DMS79 treated with DMSO at 0.1 percent for 48 hours (cell line): Measurements from ENCODE around the gene DDI1.
"Not testable (repeated sequence)": the region's sequence is repeated elsewhere in the genome, so short reads cannot be mapped to it uniquely, and the experiment has no call there.

Source experiments
- DNase-seq: peaks from one replicate; lab custom pipeline; 2025; lab: John Stamatoyannopoulos, UW

Gene DDI1

GRCh38 chr11:104041792-104042191 lies 5.4 kb downstream of the DDI1 start:
- no peak for DNase-seq

DNA sequence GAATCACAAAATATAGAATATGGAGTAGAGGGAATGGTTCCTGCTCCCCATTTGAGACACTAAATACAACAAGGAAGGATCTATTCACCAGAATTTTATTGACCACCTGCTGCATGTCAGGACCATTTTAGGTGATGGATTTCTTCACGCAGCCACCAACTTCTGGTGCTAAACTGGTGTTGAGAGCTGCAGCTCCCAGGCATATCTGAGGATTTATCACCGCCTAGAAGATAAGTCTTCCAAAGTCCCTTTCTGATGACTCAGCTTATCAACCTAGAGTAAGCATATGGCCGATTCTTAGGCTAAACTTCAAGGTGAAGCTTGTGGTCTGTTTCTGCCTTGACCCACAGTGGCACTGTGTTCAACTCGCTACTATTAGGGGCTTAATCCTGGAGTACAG lies 6.7 kb downstream of the DDI1 start:
- DNase-seq: no peak

- DNase-seq: no peak
Measured at GRCh38 chr11:104043678-104044239, 7.3 kb downstream of the DDI1 start.

DNA sequence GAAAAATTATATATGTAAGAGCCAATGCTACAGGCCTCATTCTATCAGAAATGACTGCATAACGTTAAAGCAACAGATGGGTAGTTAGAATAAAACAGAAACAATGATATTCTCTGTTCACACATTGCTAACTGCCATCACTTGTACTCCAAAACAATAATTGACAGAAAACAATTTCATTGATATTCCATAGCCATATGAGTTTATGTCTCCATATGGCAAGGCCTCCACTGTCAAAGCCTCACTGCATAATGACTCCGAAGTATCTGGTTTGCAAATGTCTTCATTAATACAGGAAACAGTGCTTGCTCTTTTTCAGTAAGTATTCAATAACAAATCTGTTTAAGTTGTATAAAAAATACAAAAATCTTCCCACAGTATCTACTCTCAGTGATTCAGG lies 9.9 kb downstream of the DDI1 start:
- DNase-seq: no peak

GRCh38 chr11:104046858-104047257 lies 10.4 kb downstream of the DDI1 start:
- not testable (repeated sequence) for DNase-seq

GRCh38 chr11:104049116-104049515 lies 12.7 kb downstream of the DDI1 start:
- no peak for DNase-seq

DNA sequence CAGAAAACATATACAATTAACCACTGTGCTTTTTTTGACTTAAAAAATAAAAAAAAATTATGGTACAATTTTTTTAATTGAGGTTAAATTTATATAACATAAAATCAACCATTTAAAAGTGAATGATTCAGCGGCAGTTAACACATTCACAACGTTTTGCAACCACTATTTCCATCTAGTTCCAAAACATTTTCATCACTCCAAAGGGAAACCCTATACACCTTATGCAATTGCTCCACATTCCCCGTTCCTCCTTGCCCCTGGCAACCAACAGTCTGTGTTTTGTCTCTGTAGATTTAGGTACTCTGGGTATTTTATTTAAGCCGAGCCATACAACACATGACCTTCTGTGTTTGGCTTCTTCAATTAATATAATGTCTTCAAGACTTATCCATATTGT lies 15.3 kb downstream of the DDI1 start:
- DNase-seq: no peak

GRCh38 chr11:104053743-104054478 lies 17.5 kb downstream of the DDI1 start:
- no peak for DNase-seq

DNA sequence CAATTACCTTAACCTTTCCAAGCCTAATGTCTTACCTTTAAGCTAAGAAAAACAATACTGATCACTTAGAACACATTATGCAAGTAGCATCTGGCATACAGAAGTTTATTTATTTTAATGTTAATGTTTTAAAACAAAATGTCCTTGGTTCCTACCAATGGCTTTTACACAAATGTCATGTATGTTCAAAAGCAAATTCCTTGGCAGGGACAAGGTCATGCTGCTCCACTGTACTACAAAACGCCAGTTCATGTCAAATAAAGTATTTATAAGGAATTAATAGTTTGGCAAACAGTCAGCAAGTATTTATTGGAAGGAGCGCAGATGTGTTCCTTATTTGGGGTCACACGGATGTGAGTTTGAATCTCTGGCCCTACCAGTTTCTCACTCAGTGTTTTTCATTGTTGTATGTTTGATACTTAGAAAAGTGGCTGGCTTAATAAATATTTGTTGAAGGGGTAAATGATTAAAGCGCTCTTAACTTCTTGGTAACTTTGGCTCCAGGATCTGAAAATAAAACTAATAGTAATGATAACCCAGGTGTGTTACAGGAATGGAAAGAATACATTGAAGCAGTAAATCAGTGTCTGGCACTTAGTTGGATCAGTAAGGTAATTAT lies 18.6 kb downstream of the DDI1 start:
- DNase-seq: no peak

- no peak for DNase-seq
Measured at GRCh38 chr11:104055596-104055995, 19.2 kb downstream of the DDI1 start.

GRCh38 chr11:104057908-104058307 lies 21.5 kb downstream of the DDI1 start:
- no peak for DNase-seq

DNA sequence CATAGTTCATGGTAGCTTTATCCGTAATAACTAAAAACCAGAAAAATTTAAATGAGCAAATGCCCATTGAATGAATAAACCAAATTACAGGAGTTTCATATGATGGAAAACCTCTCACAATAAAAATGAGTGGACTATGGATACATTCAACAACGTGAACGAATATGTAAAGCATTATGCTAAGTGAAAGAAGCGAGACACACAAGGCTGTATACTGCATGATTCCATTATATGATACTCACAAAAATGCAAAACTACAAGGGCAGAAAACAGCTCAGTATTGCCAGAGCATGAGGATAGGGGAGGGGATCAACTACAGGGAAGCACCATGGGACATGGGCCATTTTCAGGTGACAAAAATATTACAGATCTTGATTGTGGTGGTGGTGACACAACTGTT lies 22.2 kb downstream of the DDI1 start:
- no peak for DNase-seq

DNA sequence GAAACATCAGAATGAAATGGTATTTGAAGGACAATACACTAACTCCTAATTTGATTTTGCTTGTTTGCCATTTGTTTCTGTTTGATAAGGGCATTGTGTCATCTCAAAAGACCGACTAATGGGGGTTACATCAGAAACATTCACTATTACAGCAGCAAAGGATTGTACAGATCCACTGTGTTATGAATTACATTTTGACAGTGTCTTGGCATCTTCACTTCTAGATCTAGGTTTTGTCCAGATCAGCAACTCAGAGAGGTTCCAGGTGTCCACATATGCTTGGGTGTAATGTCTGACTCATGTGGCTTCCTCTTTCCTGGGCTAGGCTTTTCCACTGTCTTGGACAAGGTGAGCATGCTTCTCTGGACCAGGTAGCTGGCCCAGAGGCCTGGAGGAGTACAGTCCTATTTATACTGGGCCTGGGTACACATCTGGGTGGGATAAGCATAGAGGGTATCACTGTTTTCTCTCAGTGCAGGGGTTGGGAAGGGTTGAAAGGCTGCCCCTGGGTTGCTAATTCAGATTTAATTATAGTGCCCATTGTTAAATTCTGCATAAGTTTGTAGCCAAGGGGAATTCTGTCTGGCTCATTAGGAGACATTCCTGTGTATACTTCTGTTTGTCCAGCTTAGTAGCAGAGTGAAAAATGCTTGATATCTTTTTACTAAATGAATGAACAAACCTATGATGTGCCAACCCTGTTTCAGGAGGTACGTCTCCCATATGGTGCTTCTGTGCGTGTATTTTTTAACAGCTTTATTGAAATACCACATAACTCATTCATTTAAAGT lies 23.8 kb downstream of the DDI1 start:
- no peak for DNase-seq

- no peak for DNase-seq
Measured at GRCh38 chr11:104060820-104061219, 24.4 kb downstream of the DDI1 start.

- DNase-seq: no peak
Measured at GRCh38 chr11:104061853-104062521, 25.5 kb downstream of the DDI1 start.

DNA sequence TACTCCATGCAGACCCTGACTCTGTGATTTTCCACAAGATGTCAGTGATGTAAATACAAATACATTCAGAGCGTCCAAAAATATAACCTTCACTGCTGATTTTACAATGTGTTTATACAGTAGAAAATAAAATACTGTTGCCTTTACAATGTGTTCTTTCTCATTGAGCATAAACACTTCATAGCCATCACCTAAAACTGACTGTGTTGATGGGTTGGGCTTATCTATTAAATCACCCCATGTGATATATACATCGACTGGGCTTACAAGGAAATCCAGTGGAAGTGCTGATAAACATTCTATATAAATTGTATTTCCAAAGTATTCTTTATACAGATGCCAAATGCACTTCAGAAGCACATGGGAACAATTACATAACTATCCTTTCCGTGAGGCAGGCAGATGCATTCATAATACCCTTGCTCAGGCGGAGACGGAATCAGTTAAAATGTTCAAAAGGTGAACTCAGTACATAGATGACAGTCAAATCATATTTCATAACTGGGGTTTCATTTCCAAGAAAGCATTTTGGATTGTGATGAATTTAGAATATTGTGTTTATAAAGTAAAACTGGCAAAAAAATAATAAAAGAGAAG lies 27.7 kb downstream of the DDI1 start:
- no peak for DNase-seq

- no peak for DNase-seq
Measured at GRCh38 chr11:104067534-104067933, 31.1 kb downstream of the DDI1 start.

DNA sequence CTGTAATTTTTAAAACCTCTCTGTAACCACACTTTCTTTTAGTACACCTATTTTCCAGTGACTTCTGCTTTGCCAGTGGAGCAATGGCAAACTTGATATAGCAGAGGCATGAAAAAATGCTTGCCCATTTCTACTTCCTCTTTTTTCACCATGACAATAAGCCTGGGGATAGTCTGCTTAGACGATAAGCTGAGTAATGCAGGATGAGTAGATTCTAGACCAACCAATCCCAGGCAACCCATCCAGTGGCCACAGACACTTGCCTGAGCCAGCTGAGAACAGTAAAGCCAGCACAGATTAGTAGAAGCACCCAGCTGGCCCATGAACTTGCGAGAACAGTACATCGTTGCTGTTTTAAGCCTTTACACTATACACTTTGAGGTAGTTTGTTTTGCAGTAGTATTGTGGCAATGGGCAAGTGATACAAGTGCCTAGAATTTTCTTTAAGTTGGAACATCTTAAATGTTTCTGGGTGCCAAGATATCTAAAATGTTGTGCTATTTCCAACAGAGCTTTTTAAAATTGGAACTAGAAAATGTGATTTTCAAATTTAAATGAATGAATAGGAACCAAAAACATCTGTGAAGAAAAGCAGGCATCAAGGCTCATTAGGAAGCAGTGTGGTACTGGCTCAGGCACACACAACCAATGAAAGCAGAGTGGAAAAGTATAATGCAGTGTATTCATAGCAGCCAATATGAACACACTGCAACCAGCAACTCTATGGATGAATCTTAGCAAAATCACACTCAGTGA lies 37.7 kb downstream of the DDI1 start:
- no peak for DNase-seq

- no peak for DNase-seq
Measured at GRCh38 chr11:104075091-104075490, 38.7 kb downstream of the DDI1 start.

GRCh38 chr11:104075706-104076105 lies 39.3 kb downstream of the DDI1 start:
- no peak for DNase-seq

GRCh38 chr11:104076455-104076854 lies 40.0 kb downstream of the DDI1 start:
- no peak for DNase-seq
